Stimulated activated CD8-positive, alpha-beta memory T cell treated with anti-CD3 and anti-CD28 coated beads, Interleukin-15, amount 100 ng/mL, for 48 hours (primary cell): ENCODE data around the gene PPFIBP1.
"Not testable (repeated sequence)": the region's sequence is repeated elsewhere in the genome, so short reads cannot be mapped to it uniquely, and the experiment has no call there.

Experiments used
- DNase-seq, 2 donors: peaks; one replicate each; pipeline ENCODE4 v3.0.0-alpha.2; 2020; ENCODE audit warnings: low read depth in 2 of 2

The PPFIBP1 gene

DNA sequence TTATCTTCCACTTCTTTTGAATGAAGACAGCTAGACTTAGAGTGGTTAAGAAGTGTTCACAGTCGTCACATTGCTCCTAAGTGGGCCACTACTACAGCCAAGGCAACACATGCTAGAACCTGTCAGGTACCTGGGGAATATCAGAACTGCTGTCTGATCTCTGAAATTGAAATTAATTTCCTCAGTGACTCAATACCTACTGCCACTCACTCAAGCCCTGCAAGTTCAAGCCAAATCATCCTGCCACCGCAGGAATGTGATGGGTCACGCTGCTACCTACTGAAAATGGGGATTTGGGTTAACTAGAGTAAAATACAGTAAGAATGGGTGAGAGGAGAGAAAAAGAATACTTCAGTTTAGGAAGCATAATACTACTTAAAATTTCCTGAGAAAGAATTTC lies 67.7 kb downstream of the PPFIBP1 start:
- not testable (repeated sequence) for DNase-seq

DNA sequence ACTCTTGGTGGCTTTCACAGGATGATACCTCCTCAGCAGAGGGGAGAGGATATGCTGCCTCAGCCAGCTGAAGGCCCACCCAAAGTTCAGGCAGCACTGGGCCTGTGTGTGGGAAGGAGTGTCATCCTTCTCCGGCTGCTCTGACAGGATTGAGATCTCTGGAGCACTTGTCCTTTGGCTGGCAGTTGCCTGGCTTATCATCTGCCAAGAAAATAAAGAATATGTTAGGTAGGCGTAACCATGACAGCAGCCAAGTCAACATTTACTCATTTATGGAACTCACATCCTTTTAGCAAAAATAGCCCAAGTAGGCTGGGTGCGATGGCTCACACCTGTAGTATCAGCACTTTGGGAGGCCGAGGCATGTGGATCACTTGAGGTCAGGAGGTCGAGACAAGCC lies 68.5 kb downstream of the PPFIBP1 start:
- DNase-seq: no peak

DNA sequence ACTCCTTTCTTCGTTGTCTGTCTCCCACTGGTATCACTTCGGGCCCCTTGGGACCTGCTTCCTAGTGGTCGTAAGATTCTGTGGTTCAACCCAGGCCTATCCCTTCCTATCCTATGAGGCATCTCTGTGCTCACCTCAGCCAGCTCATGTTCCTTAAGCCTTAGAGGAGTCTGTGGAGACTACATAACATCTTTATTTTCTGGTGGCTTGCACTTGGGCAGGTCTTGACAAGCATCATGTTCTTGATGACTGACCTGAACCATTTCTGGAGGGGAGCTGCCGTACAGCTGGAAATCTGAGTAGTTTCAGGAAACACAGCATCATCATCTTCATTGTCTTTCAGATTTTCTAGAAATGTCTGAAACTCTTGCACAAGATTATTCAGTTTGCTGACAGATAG lies 69.3 kb downstream of the PPFIBP1 start:
- no peak for DNase-seq

DNA sequence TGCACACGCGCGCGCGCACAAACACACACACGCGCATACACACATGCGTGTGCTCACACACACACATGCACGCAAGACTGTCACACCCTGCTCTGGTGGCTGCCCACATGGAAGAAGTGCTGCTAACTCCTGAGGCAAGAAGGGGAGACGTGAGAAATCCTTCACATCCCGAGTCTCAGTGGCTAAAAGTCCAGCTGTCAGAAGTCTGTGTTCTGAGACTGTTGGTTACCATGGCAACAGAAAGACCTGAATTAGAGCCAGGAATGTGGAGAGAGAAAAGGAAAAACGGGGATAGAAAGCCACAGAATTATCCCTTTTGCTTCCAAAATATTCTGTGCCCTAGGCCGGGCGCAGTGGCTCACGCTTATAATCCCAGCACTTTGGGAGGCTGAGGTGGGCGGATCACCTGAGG lies 71.2 kb downstream of the PPFIBP1 start:
- DNase-seq: no peak

DNA sequence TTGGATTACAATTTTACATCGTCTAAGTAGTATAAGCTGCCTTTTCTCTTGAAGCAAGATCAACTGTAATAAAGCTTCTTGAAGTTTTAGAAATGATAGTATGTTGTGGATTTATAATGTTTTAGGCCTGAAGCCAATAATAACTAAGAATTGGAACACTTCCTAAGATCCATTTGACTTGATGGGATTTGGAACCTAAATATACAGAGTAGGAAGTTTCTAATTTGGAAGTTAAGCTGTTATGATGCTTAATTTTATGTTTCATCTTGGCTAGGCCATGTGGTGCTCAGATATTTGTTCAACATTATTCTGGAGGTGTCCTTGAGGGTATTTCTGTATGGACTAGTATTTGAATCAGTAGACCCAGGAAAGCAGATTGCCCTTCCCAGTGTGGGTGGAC lies 74.9 kb downstream of the PPFIBP1 start:
- DNase-seq: not testable (repeated sequence)

DNA sequence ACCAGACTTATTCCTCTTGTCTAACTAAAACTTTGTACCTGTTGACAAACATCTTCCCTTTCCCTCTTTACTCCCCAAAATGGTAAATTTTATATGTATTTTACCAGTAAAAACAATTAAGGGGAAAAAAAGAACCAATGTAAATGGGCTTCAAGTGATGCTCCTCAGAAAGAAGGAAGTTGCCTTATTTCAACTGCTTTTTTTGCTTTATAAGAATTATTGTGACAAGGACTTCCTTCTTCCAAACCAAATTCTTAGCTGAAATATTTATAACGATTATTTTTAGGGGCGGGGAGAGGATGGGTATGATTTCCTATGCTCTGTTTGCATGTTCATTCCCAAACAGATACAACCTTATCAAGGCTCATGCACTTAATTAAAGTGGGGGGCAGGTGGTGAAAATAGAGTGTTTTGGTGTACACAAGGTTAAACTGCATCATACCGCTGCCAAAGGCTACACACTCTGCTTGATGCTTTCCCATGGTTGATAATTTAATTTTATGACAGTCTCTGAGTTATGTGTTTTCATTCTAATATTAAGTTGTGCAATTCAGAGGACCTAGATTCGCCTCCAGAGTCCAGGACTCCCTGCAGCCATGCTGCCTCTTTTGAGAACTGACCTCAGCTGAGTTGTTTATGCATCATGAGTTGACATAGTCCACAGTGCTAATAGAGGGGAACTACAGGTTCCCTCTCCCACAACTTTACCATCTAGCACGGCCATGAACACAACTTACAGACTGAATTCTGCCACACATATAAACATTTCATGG lies 77.2 kb downstream of the PPFIBP1 start:
- DNase-seq: not testable (repeated sequence)

DNA sequence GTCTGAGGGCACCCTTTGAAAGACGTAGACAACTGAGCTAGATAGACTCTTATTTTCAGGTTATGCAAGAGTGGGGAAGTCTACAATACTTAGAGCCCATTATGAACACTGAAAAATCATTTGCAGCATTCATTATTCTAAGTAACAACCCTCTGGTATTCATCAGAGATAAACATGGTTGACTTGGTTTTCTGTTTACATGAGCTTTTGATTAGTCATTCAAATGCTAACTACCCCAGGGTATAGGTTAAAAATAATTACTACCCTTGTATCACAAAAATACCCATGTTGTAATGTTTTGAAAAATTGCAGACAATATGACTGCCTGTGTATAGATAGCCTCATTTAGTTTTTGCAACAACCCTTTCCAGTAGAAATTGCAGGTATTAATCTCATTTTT lies 78.5 kb downstream of the PPFIBP1 start:
- DNase-seq: no peak

DNA sequence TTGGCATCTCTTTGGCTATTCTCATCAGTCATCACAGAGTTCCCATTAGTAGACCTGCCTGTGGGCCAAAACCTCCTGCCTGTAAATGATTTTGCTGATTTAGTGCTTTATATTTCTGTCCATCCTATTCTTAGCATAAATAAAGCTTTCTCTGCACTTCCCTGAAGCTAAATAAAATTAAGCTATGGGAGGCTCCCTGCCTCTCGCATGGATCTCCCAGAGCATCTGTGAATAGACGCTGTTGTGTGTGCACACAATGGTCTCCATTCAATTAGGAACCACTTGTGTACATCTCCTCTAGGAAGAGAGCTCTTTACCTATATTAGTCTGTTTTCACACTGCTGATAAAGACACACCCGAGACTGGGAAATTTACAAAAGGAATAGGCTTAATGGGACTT lies 80.4 kb downstream of the PPFIBP1 start:
- DNase-seq: no peak

DNA sequence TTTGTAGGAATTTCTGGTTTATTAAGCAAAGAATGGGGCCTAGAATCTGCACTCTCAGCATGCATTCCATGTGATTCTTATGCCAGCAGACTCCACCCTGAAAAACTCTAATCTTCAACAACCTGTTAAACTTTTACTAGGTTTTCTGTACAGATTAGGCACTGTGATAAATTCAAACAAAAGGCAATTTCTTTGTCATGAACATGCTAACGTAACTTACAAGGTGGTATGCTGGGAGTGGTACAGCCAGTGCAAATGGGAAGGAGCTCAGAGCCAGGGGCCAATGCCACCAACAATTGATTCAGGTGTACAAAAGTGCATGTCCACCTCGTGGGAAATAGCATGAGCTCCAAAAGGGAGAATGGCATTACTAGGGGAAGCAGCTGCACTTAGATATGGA lies 83.0 kb downstream of the PPFIBP1 start:
- no peak for DNase-seq

DNA sequence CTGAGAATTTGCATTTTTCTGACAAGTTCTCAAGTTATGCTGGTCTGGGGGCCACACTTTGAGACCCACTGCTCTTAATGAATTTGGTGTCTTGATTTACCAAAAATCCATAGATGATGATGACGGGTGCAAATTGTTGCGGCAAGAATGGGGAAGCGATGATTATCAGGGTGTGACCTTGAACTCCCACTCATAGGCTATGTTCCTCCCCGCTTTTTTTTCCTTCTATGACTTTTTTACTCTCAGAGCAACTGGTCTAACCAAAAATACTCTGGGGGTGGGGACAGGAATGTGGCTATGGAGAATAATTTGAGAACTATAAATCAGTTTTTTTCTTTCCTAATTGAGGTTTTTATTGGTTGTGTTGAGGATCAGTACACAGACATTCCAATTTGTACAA lies 83.6 kb downstream of the PPFIBP1 start:
- DNase-seq: no peak

DNA sequence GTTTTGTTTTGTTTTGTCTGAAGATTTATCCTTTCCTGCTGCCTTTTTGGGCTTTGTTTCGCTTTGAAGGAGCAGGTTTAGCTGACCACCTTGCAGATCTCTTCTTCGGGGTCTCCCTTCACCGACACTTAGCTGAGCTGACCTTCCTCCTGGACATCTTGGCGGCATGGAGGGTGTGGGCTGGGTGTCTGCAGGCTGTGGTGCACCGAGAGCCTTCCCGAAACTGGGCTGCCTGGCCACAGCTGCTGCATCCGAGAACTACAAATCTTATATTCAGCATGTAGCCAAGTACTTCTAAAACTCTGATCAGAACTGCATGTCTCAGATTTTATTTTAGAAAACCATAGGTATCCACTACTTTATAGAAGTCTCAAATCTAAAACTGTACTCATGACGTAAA lies 84.9 kb downstream of the PPFIBP1 start:
- no peak for DNase-seq

DNA sequence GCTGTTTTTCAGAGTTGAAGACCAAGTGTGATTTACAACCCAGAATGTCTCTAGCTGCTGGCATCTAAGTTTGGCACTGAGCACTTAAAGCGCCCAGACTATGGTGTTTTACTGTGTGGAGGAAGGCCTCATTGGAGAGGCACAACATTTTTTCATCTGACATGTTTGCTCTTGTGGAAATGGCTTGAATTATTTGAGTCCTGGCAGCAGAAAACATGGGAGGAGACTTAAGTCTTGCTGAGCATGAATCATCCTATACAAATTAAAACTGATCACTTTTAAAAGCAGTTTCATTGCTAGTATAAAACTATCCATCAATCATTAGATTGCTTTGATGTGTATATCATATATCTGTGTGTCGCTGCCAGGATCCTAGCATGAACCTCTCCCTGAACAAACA lies 86.4 kb downstream of the PPFIBP1 start:
- no peak for DNase-seq

DNA sequence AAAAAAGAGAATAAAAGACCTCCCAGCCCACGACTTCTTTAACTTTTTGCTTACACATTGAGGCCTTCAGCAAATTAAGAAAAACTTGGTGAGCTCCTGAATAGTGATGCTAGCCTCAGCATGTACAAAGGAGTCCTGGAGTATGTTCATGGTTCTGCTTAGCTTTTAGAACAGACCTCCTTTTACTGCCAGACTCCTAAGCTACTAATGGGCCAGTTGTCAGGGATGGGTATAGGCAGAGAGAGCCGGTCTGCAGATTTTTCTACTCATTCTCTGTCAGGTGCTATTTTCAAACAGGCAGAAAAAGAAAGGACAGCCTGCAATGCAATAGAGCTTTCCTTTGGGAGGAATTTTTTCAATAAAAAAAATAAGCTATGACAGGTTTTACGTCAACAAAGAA lies 90.4 kb downstream of the PPFIBP1 start:
- DNase-seq: no peak

DNA sequence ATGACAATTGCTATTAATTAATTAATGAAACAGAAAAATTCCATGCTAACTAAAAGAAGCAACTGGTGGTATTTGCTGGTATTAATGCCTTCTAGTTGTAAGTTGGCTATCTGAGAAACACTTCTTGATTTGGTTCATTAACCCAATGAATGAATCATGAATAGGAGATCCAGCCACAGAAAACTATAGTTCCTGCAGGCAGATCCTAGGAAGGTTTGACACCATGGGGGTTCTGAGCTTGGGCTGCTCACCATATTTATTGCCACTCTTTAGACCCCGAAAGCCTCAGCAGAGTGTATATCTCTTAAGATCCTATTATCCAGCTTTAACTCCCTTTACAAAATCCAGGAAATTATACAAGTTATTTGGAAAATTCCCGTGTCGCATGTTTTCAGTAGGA lies 90.9 kb downstream of the PPFIBP1 start:
- DNase-seq: no peak

DNA sequence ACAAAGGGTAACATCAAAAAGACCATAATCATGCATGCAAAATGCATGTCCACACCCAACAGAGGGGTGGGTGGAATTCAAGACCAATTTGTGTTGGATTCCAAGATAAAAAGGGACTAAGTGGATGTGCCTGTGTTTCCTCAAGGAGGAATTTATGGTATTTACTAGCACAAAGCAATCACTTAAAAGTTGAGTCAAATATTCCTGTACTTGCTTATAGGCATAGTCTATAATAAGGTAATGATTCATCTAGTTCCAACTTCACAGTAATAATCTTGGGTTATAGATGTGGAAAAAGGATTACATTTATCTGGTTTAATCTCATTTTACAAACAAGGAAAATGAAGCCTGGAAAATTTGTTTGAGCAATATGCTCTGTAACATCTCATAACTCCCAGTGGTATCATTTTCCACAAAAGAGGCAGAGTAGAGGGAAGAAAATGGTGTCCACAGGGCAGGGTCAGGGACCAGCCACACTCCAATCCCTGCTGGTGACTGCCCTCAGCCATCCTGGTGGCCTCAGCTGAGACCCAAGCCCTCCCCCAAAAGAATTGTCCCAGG lies 91.4 kb downstream of the PPFIBP1 start:
- no peak for DNase-seq

DNA sequence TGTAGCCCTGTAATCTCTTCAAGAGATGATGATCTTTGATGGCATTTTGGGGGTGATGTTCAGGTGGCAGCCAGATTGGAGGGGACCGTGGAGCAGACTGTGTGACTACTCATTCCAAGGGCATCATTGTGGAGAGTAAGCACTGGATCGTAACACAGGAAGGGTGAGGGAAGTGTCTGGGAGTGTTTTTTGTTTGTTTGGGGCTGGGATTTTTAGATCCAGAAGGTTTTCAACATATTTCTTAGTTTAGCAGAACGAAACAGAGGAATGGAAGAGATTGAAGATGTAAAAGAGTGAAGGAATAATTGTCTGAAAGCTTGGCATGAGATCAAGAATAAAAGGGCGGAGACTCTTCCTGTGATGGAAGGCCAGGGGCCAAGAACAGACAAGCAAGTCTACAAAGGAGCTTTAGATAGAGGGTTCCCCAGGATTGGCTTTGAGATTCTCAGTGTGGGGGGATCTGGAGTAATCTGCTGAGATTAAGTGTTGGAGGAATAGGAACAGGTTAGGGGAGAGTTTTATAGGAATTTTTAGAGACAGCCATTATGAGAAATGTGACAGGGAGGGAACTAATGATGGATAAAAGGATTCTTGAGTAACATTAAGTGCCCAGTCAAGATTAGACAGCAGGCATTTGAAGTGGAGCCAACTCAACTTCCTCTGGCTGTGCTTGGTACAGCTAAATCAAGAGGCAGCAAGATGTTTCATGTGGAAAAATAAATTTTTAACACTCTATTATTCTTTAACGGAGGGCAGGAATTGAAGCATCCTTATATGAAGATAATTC lies 92.5 kb downstream of the PPFIBP1 start:
- DNase-seq: no peak

DNA sequence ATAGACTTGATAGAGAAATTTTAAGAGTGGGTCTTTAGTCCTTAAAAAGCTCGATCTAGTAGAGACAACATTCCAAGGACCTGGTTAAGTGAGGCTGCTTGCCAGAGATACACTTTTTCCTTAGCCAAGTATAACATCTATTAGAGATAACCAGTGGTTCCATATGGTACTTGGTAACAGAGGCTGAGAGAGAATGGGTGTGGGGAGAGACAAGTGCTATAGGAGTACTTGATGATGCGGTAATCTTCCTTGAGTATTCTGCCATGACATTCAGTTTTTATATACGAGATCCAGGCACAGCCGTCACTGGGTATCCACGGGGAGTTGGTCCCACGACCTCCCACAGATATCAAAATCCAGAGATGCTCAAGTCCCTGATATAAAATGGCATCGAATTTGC lies 94.8 kb downstream of the PPFIBP1 start:
- DNase-seq: no peak

DNA sequence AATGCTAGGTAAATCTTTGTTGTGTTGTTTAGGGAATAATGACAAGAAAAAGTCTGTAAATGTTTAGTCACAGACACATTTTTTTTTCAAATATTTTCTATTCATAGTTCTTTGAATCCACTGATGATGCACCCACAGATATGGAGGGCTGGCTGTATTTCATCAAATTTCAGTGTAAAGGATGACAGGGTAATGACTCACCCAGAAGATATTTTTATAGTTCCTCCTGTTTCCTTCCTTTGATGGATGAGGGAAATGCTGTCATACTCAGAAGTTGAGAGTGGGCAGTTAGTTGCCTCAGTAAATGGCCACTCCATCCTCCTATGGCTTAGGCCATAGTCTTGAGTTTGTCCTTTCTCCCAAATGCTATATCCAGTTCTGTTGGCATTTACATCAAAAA lies 95.3 kb downstream of the PPFIBP1 start:
- no peak for DNase-seq

DNA sequence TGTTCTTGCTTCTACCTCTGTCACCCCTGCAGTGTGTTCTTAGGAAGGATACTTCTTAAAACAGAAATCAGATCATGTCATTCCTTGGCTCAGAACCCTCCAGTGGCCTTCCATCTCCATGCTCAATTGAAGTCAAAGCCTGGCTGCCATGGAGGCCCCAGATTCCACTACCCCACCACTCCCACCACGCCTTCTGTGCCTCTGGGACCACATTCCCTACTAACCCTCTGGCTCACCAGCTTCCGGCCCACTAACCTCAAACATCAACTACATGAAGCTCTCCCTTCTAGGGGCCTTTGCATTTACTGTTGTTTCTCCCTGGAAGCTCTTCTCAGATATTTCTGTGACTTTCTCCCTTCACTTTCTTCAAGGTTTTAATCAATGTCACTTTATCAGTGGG lies 96.1 kb downstream of the PPFIBP1 start:
- DNase-seq: no peak

DNA sequence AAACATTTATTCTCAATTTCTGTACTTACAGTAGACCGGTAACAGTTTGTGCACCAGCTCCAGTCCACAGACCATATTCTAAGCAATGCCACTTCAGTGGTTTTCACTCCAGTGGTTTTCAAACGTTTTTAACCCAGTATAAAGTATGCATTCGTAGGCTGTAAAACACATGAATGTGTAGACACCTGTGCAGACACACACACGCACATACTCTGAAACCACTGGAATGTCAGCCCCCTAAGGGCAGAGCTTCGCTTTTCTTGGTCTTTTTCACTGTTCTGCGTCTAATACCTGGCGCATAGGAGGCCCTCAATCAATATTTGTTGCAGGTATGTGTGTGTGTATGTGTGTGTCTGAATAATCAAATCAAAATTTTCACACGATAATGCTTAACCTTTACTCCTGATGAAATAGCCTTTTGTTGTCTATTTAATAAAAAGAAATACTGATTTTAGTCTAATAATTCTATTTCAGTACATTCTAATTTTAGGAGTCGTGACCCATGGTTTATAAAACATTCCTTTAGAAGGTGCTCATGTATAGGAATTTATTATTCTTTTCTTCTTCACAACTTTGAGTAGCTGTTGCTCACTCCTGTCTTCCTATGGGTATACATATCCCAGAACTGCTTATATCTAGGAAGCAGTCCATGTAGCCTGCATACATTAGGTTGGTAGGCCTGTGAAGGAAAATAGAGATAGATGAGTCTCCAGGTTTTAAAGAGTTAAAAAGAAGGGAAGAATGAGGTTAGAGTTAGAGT lies 98.6 kb downstream of the PPFIBP1 start:
- DNase-seq: no peak

DNA sequence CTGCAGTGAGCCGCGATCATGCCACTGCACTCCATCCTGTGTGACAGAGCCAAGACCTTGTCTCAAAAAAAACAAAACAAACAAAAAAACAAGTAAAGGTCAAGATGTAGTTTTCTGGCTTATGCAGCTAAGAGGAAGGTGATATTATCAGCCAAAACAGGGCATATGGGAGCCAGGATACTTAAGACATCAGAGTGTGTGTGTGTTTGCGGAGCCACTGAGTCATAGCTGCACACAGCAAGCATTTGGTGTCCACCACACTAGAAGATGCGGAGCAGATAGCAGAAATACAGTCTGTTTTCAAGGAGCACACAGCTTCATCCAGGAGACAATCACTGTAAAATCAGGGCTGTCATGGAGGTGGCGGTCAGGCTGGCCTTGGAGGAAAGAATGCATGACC lies 99.6 kb downstream of the PPFIBP1 start:
- no peak for DNase-seq

DNA sequence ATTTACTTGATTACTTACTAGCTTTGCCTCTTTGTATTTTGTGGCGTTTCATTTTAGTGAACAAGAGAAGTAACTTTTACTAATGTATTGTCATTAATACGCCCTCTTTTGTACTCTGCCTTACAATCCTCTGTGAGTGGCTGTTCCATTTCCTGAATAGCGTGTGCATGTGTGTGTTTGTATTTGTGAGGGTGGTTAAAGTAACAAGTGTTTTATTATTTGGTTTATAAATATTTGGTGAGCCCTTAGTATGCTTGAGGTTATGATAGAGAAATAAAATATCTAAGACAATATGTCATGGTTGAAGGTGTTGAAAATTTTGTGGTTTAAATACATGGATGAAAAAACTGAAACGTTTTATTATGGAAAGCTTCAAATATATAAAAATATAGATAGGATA lies 100.6 kb downstream of the PPFIBP1 start:
- no peak for DNase-seq
